WTC11 (cell line): Measurements from ENCODE around the gene YBX2. TPM values are rescaled to one million over a fixed set of nuclear protein-coding genes. Genes with fewer than 3 reads are reported as not detected.
A peak's percentile ranks its signal among the peaks of the same experiment; 100 is the strongest.

ENCODE experiments used
- ATF1 ChIP-seq: sonication (generic); formaldehyde crosslinking; IDR thresholded peaks from 2 replicates; pipeline ENCODE4 v1.8.1; 2023; ENCODE audit warnings: mild to moderate bottlenecking, moderate library complexity, missing genetic modification reagents
- FOXP1 ChIP-seq: sonication (generic); formaldehyde crosslinking; IDR thresholded peaks from 2 replicates; pipeline ENCODE4 v1.8.0; 2022; ENCODE audit warnings: missing genetic modification reagents, mild to moderate bottlenecking, moderate library complexity, borderline replicate concordance
- GABPB1 ChIP-seq: sonication (generic); formaldehyde crosslinking; IDR thresholded peaks from 2 replicates; pipeline ENCODE4 v1.8.1; 2023; ENCODE audit warnings: mild to moderate bottlenecking, missing genetic modification reagents
- NR3C1 ChIP-seq: sonication (generic); formaldehyde crosslinking; conservative IDR thresholded peaks from 2 replicates; pipeline ENCODE4 v1.8.1; 2023; ENCODE audit warnings: low read depth, mild to moderate bottlenecking, missing genetic modification reagents
- RORB ChIP-seq: fragments of 250-450 bp; sonication (Bioruptor Pico); IDR thresholded peaks from 2 replicates; pipeline ENCODE4 v1.9.0; 2021; ENCODE audit warnings: mild to moderate bottlenecking
- TEAD4 ChIP-seq: sonication (generic); formaldehyde crosslinking; IDR thresholded peaks from 2 replicates; pipeline ENCODE4 v1.8.0; 2022; ENCODE audit warnings: mild to moderate bottlenecking, missing genetic modification reagents
- ZBTB21 ChIP-seq: sonication (generic); formaldehyde crosslinking; IDR thresholded peaks from 2 replicates; pipeline ENCODE4 v1.8.1; 2023; ENCODE audit warnings: mild to moderate bottlenecking, missing genetic modification reagents, borderline replicate concordance
- total RNA-seq: library from RNA; stranded (reverse); gene quantifications from 3 replicates; pipeline ENCODE4 v1.2.3, GENCODE V29; 2021
- TF ChIP-seq, protein P1 (sequence below): fragments of 250-450 bp; sonication (Bioruptor Pico); IDR thresholded peaks from 2 replicates; pipeline ENCODE4 v1.9.0; 2021; ENCODE audit warnings: mild to moderate bottlenecking, borderline replicate concordance
- TF ChIP-seq, protein P2 (sequence below): fragments of 200-600 bp; IDR thresholded peaks from 2 replicates; pipeline ENCODE4 v1.8.0; 2022; ENCODE audit warnings: antibody characterized with exemption
- TF ChIP-seq, protein P3 (sequence below): sonication (generic); formaldehyde crosslinking; IDR thresholded peaks from 2 replicates; pipeline ENCODE4 v1.8.0; 2023; ENCODE audit warnings: missing genetic modification reagents, mild to moderate bottlenecking, borderline replicate concordance
- TF ChIP-seq, protein P4 (sequence below): fragments of 250-450 bp; sonication (Bioruptor Pico); conservative IDR thresholded peaks from 2 replicates; pipeline ENCODE4 v1.9.0; 2021; ENCODE audit warnings: mild to moderate bottlenecking
- TF ChIP-seq, protein P5 (sequence below): fragments of 250-450 bp; sonication (Bioruptor Pico); IDR thresholded peaks from 2 replicates; pipeline ENCODE4 v1.9.0; 2021; ENCODE audit warnings: mild to moderate bottlenecking
- TF ChIP-seq, protein P6 (sequence below): sonication (generic); formaldehyde crosslinking; IDR thresholded peaks from 2 replicates; pipeline ENCODE4 v1.8.1; 2023; ENCODE audit warnings: mild to moderate bottlenecking, missing genetic modification reagents
- TF ChIP-seq, protein P7 (sequence below): sonication (generic); formaldehyde crosslinking; IDR thresholded peaks from 2 replicates; pipeline ENCODE4 v1.8.1; 2023; ENCODE audit warnings: mild to moderate bottlenecking, missing genetic modification reagents, borderline replicate concordance

Gene YBX2
- total RNA-seq, 1 experiment from 2014 or later, result 26.8 TPM

DNA sequence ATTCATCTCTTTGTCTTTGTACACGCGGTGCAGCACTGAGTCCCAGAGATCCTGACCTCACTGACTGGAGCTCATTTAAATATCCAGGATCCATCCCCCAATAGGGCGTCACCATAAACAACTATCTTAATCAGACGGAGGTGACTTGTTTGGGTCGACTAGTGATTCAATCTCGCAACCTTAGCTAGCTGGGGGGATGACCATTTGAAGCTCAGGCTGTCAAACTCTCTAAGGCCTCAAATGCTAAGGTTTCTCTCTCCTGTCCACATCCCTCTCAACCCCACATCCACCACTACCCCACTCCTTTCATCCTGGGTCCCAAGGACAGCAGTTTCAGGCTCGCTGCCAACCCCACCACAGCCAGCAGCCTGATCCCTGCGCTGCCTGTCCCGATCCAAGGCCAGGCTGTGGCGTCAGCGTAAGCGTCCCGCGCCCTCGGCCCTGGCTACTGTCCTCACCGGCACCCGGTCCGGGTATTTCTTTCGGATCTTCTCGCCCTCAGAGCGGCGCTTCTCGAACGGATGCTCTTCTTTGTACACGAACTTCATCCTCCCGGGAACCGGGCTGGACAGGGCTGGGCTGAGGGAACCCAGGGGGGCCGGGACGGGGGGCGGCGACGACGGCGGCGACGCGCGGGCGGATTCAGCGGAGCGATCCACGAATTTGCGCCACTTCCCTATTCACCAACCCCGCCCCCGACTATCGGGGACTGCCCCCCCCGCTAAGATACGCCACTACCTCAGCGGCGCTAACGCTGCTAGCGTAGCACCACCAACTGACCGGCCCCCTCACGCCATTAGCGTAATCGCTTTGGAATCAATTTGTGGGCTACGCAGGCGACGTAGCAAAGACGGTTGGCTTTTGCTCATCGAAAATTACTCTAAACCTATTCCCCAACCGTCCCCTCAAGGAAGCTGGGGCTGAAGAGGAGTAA lies 52.4 kb downstream of the YBX2 start, which contains the start of gene GABARAP (continued):
- TF ChIP-seq, protein P1, sequence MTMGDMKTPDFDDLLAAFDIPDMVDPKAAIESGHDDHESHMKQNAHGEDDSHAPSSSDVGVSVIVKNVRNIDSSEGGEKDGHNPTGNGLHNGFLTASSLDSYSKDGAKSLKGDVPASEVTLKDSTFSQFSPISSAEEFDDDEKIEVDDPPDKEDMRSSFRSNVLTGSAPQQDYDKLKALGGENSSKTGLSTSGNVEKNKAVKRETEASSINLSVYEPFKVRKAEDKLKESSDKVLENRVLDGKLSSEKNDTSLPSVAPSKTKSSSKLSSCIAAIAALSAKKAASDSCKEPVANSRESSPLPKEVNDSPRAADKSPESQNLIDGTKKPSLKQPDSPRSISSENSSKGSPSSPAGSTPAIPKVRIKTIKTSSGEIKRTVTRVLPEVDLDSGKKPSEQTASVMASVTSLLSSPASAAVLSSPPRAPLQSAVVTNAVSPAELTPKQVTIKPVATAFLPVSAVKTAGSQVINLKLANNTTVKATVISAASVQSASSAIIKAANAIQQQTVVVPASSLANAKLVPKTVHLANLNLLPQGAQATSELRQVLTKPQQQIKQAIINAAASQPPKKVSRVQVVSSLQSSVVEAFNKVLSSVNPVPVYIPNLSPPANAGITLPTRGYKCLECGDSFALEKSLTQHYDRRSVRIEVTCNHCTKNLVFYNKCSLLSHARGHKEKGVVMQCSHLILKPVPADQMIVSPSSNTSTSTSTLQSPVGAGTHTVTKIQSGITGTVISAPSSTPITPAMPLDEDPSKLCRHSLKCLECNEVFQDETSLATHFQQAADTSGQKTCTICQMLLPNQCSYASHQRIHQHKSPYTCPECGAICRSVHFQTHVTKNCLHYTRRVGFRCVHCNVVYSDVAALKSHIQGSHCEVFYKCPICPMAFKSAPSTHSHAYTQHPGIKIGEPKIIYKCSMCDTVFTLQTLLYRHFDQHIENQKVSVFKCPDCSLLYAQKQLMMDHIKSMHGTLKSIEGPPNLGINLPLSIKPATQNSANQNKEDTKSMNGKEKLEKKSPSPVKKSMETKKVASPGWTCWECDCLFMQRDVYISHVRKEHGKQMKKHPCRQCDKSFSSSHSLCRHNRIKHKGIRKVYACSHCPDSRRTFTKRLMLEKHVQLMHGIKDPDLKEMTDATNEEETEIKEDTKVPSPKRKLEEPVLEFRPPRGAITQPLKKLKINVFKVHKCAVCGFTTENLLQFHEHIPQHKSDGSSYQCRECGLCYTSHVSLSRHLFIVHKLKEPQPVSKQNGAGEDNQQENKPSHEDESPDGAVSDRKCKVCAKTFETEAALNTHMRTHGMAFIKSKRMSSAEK (CRISPR knock-in tag), result no peak
- TF ChIP-seq, protein P2, sequence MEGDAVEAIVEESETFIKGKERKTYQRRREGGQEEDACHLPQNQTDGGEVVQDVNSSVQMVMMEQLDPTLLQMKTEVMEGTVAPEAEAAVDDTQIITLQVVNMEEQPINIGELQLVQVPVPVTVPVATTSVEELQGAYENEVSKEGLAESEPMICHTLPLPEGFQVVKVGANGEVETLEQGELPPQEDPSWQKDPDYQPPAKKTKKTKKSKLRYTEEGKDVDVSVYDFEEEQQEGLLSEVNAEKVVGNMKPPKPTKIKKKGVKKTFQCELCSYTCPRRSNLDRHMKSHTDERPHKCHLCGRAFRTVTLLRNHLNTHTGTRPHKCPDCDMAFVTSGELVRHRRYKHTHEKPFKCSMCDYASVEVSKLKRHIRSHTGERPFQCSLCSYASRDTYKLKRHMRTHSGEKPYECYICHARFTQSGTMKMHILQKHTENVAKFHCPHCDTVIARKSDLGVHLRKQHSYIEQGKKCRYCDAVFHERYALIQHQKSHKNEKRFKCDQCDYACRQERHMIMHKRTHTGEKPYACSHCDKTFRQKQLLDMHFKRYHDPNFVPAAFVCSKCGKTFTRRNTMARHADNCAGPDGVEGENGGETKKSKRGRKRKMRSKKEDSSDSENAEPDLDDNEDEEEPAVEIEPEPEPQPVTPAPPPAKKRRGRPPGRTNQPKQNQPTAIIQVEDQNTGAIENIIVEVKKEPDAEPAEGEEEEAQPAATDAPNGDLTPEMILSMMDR, result no peak
- no peak for TF ChIP-seq RORB (CRISPR knock-in tag)
- TF ChIP-seq, protein P3, sequence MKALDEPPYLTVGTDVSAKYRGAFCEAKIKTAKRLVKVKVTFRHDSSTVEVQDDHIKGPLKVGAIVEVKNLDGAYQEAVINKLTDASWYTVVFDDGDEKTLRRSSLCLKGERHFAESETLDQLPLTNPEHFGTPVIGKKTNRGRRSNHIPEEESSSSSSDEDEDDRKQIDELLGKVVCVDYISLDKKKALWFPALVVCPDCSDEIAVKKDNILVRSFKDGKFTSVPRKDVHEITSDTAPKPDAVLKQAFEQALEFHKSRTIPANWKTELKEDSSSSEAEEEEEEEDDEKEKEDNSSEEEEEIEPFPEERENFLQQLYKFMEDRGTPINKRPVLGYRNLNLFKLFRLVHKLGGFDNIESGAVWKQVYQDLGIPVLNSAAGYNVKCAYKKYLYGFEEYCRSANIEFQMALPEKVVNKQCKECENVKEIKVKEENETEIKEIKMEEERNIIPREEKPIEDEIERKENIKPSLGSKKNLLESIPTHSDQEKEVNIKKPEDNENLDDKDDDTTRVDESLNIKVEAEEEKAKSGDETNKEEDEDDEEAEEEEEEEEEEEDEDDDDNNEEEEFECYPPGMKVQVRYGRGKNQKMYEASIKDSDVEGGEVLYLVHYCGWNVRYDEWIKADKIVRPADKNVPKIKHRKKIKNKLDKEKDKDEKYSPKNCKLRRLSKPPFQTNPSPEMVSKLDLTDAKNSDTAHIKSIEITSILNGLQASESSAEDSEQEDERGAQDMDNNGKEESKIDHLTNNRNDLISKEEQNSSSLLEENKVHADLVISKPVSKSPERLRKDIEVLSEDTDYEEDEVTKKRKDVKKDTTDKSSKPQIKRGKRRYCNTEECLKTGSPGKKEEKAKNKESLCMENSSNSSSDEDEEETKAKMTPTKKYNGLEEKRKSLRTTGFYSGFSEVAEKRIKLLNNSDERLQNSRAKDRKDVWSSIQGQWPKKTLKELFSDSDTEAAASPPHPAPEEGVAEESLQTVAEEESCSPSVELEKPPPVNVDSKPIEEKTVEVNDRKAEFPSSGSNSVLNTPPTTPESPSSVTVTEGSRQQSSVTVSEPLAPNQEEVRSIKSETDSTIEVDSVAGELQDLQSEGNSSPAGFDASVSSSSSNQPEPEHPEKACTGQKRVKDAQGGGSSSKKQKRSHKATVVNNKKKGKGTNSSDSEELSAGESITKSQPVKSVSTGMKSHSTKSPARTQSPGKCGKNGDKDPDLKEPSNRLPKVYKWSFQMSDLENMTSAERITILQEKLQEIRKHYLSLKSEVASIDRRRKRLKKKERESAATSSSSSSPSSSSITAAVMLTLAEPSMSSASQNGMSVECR (CRISPR knock-in tag), result peak; percentile 80; the same call in 1 of the 2 replicates
- TF ChIP-seq TEAD4 (CRISPR knock-in tag), result no peak
- TF ChIP-seq ATF1 (CRISPR knock-in tag), result no peak
- TF ChIP-seq ZBTB21 (CRISPR knock-in tag), result no peak
- no peak for TF ChIP-seq NR3C1
- TF ChIP-seq FOXP1 (CRISPR knock-in tag), result no peak
- TF ChIP-seq GABPB1, result peak; percentile 45; the same call in 1 of the 2 replicates
- TF ChIP-seq, protein P4, sequence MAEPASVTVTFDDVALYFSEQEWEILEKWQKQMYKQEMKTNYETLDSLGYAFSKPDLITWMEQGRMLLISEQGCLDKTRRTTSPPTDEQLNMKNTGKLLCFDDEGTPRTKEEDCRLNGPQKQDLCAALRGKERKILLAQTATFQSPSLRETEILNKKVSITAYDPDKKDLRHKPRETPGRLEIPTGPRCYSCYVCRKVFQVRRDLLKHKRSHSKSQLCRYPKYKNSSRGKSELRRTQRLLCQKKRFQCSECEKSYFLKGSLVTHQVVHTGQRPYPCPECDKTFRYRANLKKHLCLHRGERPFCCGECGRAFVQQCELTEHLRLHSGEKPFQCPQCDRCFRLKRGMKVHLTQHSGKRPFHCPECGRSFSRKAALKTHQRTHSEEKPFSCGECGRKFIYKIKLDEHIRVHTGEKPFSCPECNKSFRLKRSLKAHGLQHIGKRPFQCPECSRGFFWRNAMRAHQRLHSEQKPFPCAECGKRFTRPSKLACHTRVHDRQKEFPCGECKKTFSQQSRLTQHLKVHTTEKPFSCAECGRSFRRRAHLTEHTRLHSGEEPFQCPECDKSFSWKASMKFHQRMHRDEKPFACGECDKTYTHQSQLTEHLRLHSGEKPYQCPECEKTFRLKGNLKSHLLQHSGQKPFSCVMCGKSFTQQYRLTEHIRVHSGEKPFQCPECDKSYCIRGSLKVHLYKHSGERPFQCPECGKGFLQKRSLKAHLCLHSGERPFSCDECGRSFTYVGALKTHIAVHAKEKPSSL (CRISPR knock-in tag), result no peak
- TF ChIP-seq, protein P5, sequence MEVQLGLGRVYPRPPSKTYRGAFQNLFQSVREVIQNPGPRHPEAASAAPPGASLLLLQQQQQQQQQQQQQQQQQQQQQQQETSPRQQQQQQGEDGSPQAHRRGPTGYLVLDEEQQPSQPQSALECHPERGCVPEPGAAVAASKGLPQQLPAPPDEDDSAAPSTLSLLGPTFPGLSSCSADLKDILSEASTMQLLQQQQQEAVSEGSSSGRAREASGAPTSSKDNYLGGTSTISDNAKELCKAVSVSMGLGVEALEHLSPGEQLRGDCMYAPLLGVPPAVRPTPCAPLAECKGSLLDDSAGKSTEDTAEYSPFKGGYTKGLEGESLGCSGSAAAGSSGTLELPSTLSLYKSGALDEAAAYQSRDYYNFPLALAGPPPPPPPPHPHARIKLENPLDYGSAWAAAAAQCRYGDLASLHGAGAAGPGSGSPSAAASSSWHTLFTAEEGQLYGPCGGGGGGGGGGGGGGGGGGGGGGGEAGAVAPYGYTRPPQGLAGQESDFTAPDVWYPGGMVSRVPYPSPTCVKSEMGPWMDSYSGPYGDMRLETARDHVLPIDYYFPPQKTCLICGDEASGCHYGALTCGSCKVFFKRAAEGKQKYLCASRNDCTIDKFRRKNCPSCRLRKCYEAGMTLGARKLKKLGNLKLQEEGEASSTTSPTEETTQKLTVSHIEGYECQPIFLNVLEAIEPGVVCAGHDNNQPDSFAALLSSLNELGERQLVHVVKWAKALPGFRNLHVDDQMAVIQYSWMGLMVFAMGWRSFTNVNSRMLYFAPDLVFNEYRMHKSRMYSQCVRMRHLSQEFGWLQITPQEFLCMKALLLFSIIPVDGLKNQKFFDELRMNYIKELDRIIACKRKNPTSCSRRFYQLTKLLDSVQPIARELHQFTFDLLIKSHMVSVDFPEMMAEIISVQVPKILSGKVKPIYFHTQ (CRISPR knock-in tag), result no peak
- TF ChIP-seq, protein P6, sequence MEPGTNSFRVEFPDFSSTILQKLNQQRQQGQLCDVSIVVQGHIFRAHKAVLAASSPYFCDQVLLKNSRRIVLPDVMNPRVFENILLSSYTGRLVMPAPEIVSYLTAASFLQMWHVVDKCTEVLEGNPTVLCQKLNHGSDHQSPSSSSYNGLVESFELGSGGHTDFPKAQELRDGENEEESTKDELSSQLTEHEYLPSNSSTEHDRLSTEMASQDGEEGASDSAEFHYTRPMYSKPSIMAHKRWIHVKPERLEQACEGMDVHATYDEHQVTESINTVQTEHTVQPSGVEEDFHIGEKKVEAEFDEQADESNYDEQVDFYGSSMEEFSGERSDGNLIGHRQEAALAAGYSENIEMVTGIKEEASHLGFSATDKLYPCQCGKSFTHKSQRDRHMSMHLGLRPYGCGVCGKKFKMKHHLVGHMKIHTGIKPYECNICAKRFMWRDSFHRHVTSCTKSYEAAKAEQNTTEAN (CRISPR knock-in tag), result no peak
- TF ChIP-seq, protein P7, sequence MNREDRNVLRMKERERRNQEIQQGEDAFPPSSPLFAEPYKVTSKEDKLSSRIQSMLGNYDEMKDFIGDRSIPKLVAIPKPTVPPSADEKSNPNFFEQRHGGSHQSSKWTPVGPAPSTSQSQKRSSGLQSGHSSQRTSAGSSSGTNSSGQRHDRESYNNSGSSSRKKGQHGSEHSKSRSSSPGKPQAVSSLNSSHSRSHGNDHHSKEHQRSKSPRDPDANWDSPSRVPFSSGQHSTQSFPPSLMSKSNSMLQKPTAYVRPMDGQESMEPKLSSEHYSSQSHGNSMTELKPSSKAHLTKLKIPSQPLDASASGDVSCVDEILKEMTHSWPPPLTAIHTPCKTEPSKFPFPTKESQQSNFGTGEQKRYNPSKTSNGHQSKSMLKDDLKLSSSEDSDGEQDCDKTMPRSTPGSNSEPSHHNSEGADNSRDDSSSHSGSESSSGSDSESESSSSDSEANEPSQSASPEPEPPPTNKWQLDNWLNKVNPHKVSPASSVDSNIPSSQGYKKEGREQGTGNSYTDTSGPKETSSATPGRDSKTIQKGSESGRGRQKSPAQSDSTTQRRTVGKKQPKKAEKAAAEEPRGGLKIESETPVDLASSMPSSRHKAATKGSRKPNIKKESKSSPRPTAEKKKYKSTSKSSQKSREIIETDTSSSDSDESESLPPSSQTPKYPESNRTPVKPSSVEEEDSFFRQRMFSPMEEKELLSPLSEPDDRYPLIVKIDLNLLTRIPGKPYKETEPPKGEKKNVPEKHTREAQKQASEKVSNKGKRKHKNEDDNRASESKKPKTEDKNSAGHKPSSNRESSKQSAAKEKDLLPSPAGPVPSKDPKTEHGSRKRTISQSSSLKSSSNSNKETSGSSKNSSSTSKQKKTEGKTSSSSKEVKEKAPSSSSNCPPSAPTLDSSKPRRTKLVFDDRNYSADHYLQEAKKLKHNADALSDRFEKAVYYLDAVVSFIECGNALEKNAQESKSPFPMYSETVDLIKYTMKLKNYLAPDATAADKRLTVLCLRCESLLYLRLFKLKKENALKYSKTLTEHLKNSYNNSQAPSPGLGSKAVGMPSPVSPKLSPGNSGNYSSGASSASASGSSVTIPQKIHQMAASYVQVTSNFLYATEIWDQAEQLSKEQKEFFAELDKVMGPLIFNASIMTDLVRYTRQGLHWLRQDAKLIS, result no peak
